ENCODE results near the gene METTL23. TPM values are rescaled to one million over a fixed set of nuclear protein-coding genes. Genes with fewer than 3 reads are reported as not detected.

Gene METTL23
- total and polyA plus RNA-seq, 2 of the 8 experiments (the other 6 are each of a cell fraction or from before 2014, with no cell fraction given) = 36.1 to 60.2 TPM

DNA sequence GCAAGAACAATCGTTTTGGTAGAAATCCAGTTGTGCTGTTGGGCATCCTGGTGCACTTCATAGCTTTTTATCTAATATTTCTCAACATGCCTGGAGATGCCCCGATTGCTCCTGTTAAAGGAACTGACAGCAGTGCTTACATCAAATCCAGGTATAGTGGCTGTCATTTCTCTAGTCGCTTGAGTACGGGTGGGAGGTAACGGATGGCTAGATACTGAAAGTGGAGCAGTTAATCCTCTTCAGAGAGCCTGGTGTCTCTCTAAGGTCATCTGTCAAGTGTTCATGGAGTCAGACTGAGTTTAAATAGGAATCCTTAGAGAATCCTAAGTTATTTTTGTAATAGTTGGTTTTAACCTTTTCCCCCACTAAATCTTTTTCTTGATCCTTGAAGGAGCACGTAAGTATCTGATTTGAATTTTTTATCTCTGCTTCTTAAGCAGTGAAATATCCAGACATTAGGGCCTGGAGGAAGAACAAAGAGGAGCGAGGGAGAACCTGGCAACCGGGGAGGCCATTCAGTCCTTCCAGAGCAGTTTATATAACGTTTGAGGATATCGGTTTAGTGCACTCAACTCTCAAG is 48.5 kb downstream of the METTL23 start:
- H2AK5ac ChIP-seq (ENCODE audit: low read depth, low read length) = no peak overlapping the region
- H2BK12ac ChIP-seq (ENCODE audit: low read depth, low read length) = no peak overlapping the region
- H2BK120ac ChIP-seq (replicated peaks; ENCODE audit: low read depth, low read length) = no peak overlapping the region
- POLR2A ChIA-PET (ENCODE audit: partially characterized antibody) = interaction anchor here (1.8 kb wide), 1 partner anchor 38 kb away, joined by 5 read pairs; the partner anchor contains the start of gene SRSF2
- no peak overlapping the region for H2AFZ ChIP-seq (ENCODE audit: low read length)
- no peak overlapping the region for H4K91ac ChIP-seq (replicated peaks; ENCODE audit: insufficient read length, low read length)
- no peak overlapping the region for H4K8ac ChIP-seq (ENCODE audit: extremely low read depth, insufficient read depth, low read length)
- FAIRE-seq (no peak), DNase-seq (ENCODE audit: low read depth in 1 of 2, low spot score in 2 of 2) (no peak)
- no peak overlapping the region for H2BK20ac ChIP-seq (ENCODE audit: low read length)
- H2BK15ac ChIP-seq (ENCODE audit: low read length) = no peak overlapping the region
- no peaks in the 10 kb centered on the region for H3K9me3 ChIP-seq (ENCODE audit: insufficient read depth in 2 of 2, low read depth in 1 of 2, low read length in 1 of 2)
- H3K4me2 ChIP-seq (ENCODE audit: insufficient read depth in 1 of 2, low read depth in 2 of 2, low read length in 2 of 2) = no peak overlapping the region
- CTCF ChIA-PET (ENCODE audit: partially characterized antibody) = no interaction called here
- no peak overlapping the region for H3K14ac ChIP-seq (ENCODE audit: insufficient read length)
- 89% methylated on average over 10 of the region's 10 CpGs; no CpG with 5 or more reads in 1 of the 2 experiments for WGBS, 2 experiments (ENCODE audit: extremely low coverage in 1 of 2, insufficient coverage in 1 of 2, insufficient read length in 1 of 2, insufficient replicate concordance in 2 of 2, low coverage in 1 of 2, low lambda C conversion rate in 2 of 2, missing lambda C conversion rate in 1 of 2)
- H3K4me1 ChIP-seq (replicated peaks in 1 of 4; ENCODE audit: control insufficient read depth in 3 of 4, insufficient read depth in 4 of 4, low read length in 3 of 4) = no peaks in the 10 kb centered on the region
- peaks cover 0 to 2% of the 10 kb centered on the region in 2 experiments for H4K20me1 ChIP-seq (replicated peaks in 1 of 2; ENCODE audit: control insufficient read depth in 1 of 2, insufficient read depth in 2 of 2, low read length in 2 of 2)
- no peak overlapping the region for H4K5ac ChIP-seq (ENCODE audit: insufficient read length, low read depth, low read length)
- no peak overlapping the region for H2BK5ac ChIP-seq (ENCODE audit: low read depth, low read length)
- no peak for TF ChIP-seq RBBP5 (IDR thresholded peaks at IDR 0.05; ENCODE audit: borderline replicate concordance, low read depth, low read length)
- TF ChIP-seq EGR1 (IDR thresholded peaks at IDR 0.05; ENCODE audit: borderline replicate concordance, low read depth, low read length) = no peak
- TF ChIP-seq, protein P1, sequence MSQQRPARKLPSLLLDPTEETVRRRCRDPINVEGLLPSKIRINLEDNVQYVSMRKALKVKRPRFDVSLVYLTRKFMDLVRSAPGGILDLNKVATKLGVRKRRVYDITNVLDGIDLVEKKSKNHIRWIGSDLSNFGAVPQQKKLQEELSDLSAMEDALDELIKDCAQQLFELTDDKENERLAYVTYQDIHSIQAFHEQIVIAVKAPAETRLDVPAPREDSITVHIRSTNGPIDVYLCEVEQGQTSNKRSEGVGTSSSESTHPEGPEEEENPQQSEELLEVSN (IDR thresholded peaks at IDR 0.05) = no peak
- TF ChIP-seq POU5F1 (IDR thresholded peaks at IDR 0.05; ENCODE audit: low read depth, low read length) = no peak
- TF ChIP-seq ASH2L (IDR thresholded peaks at IDR 0.05; ENCODE audit: low read length) = no peak
- TF ChIP-seq JUN (IDR thresholded peaks at IDR 0.05; ENCODE audit: low read depth, low read length) = no peak
- TF ChIP-seq RAD21 (IDR thresholded peaks at IDR 0.05 in 1 of 2, conservative IDR thresholded peaks at IDR 0.05 in 1 of 2; ENCODE audit: low read depth in 2 of 2, low read length in 2 of 2) = no peak
- no peaks in the 10 kb centered on the region for H3K23me2 ChIP-seq (ENCODE audit: low read depth, low read length)
- no peak overlapping the region for H3K9ac ChIP-seq (replicated peaks in 1 of 4; ENCODE audit: extremely low read depth in 1 of 4, low read depth in 3 of 4, low read length in 3 of 4)
- no peaks in the 10 kb centered on the region for H3K27me3 ChIP-seq (replicated peaks in 1 of 4; ENCODE audit: control insufficient read depth in 3 of 4, extremely low read depth in 1 of 4, insufficient read depth in 3 of 4, low read length in 3 of 4)
- H3K4ac ChIP-seq (replicated peaks; ENCODE audit: insufficient read length, low read depth, low read length) = no peak overlapping the region
- H3K79me2 ChIP-seq (ENCODE audit: control insufficient read depth in 1 of 2, insufficient read depth in 2 of 2, low read length in 2 of 2) = no peaks in the 10 kb centered on the region
- no peaks in the 10 kb centered on the region for H3K79me1 ChIP-seq (ENCODE audit: low read depth, low read length)
- H3K36me3 ChIP-seq (ENCODE audit: control insufficient read depth in 2 of 4, insufficient read depth in 4 of 4, low read length in 3 of 4) = peaks cover 0 to 20% (median 4%) of the 10 kb centered on the region in 4 experiments; a peak in 5 of 8 replicates
- no peak overlapping the region for H3K18ac ChIP-seq (ENCODE audit: extremely low read depth, low read length)
- H3K23ac ChIP-seq (ENCODE audit: insufficient read length) = no peak overlapping the region
- H3K56ac ChIP-seq (replicated peaks; ENCODE audit: insufficient read length, low read depth, low read length) = no peak overlapping the region
- no peak overlapping the region for H3K4me3 ChIP-seq (ENCODE audit: extremely low read depth in 1 of 4, insufficient read depth in 2 of 4, low read depth in 3 of 4, low read length in 4 of 4)
- no peak overlapping the region for H3K27ac ChIP-seq (ENCODE audit: low read depth, low read length)
